Keratinocyte (primary cell): Measurements from ENCODE around the gene ERV3-1. TPM values are rescaled to one million over a fixed set of nuclear protein-coding genes. Genes with fewer than 3 reads are reported as not detected.
"Not testable (repeated sequence)": the region's sequence is repeated elsewhere in the genome, so short reads cannot be mapped to it uniquely, and the experiment has no call there.

Experiments
- DNase-seq: peaks from one replicate; pipeline ENCODE4 v3.0.0-alpha.2; 2011; ENCODE audit warnings: low read depth, missing footprints, low spot score
- FAIRE-seq: peaks from 2 replicates; lab custom pipeline; 2011; peaks lifted over from hg19 to GRCh38; lab: Jason Lieb, UNC
- H2AFZ ChIP-seq: 2 replicates; pipeline ENCODE4 v1.6.0; 2012; ENCODE audit warnings: low read length, control low read depth, inconsistent platforms; ENCODE audit not compliant: control insufficient read depth
- H3K27ac ChIP-seq: 2 replicates; pipeline ENCODE4 v1.5.1; 2011; ENCODE audit warnings: low read length; ENCODE audit not compliant: control insufficient read depth, insufficient read depth
- H3K27me3 ChIP-seq: 3 replicates; pipeline ENCODE4 v1.6.0; 2011; ENCODE audit warnings: low read length; ENCODE audit not compliant: control insufficient read depth, insufficient read depth; ENCODE audit errors: extremely low read depth
- H3K36me3 ChIP-seq, 2 experiments: 2 replicates in 1 of 2; 3 replicates in 1 of 2; pipeline ENCODE4 v1.5.1; 2011; ENCODE audit warnings: low read length in 2 of 2, mild to moderate bottlenecking in 1 of 2; ENCODE audit not compliant: control insufficient read depth in 2 of 2, insufficient read depth in 2 of 2; ENCODE audit errors: extremely low read depth in 1 of 2
- H3K4me1 ChIP-seq: 3 replicates; pipeline ENCODE4 v1.5.1; 2011; ENCODE audit warnings: low read length; ENCODE audit not compliant: control insufficient read depth, insufficient read depth; ENCODE audit errors: extremely low read depth
- H3K4me2 ChIP-seq: 3 replicates; pipeline ENCODE4 v1.6.0; 2011; ENCODE audit warnings: low read depth, low read length; ENCODE audit not compliant: control insufficient read depth, insufficient read depth; ENCODE audit errors: extremely low read depth
- H3K4me3 ChIP-seq, 3 experiments: fragments of 200-600 bp in 1 of 3; sonication (generic) in 1 of 3; 2 replicates in 2 of 3; 3 replicates in 1 of 3; pipeline ENCODE4 v1.5.1; 2011 to 2016; ENCODE audit warnings: low read length in 3 of 3, mild to moderate bottlenecking in 3 of 3, control low read depth in 2 of 3, inconsistent platforms in 1 of 3, low read depth in 1 of 3, mixed read lengths in 1 of 3, mixed run types in 1 of 3, moderate library complexity in 1 of 3; ENCODE audit not compliant: control insufficient read depth in 2 of 3, insufficient read depth in 2 of 3; ENCODE audit errors: extremely low read depth in 1 of 3
- H3K79me2 ChIP-seq: 2 replicates; pipeline ENCODE4 v1.6.0; 2012; ENCODE audit warnings: low read length; ENCODE audit not compliant: control insufficient read depth, insufficient read depth
- H3K9ac ChIP-seq: 3 replicates; pipeline ENCODE4 v1.6.0; 2011; ENCODE audit warnings: low read length; ENCODE audit not compliant: control insufficient read depth, insufficient read depth; ENCODE audit errors: extremely low read depth
- H3K9me1 ChIP-seq: 3 replicates; pipeline ENCODE4 v1.6.0; 2011; ENCODE audit warnings: low read length; ENCODE audit not compliant: control insufficient read depth, insufficient read depth; ENCODE audit errors: extremely low read depth
- H3K9me3 ChIP-seq: 2 replicates; pipeline ENCODE4 v1.5.1; 2012; ENCODE audit warnings: low read depth, low read length; ENCODE audit not compliant: control insufficient read depth
- H4K20me1 ChIP-seq: 3 replicates; pipeline ENCODE4 v1.6.0; 2011; ENCODE audit warnings: low read length; ENCODE audit not compliant: control insufficient read depth, insufficient read depth; ENCODE audit errors: extremely low read depth
- CTCF ChIP-seq, 3 experiments: IDR thresholded peaks in 1 of 3; conservative IDR thresholded peaks in 1 of 3; optimal IDR thresholded peaks in 1 of 3; 2 replicates in 2 of 3; 3 replicates in 1 of 3; pipeline versions ENCODE3 to v1.5.1; 2011; ENCODE audit warnings: low read length in 3 of 3, mild to moderate bottlenecking in 3 of 3, moderate library complexity in 2 of 3, control low read depth in 1 of 3, inconsistent platforms in 1 of 3; ENCODE audit not compliant: insufficient read depth in 2 of 3; ENCODE audit errors: extremely low read depth in 1 of 3
- EZH2 ChIP-seq: IDR thresholded peaks from one replicate; pipeline ENCODE4 v1.6.1; 2012; ENCODE audit warnings: inconsistent platforms, mild to moderate bottlenecking, low read length, moderate library complexity
- dilution Hi-C: fragments of 300-500 bp; cut with MboI; formaldehyde crosslinking; loops from one replicate; pipeline ENCODE4 v1.7.0; 2020; ENCODE audit warnings: low sequenced_read_pairs; ENCODE audit not compliant: extremely low pct_ligation_motif_present
- polyA plus RNA-seq, 5 experiments: library from polyadenylated mRNA; depleted of rRNA in 3 of 5; stranded (reverse) in 3 of 5; stranded (forward) in 1 of 5; unstranded in 1 of 5; fragments of >200 nt; gene quantifications; 1 replicate in 1 of 5; 2 replicates in 3 of 5; 3 replicates in 1 of 5; pipeline versions ENCODE4 v1.2.1 to v1.2.3, GENCODE V29; 2011 to 2012; ENCODE audit warnings: missing spikeins in 2 of 5, low read depth in 1 of 5, low replicate concordance in 1 of 5
- small RNA-seq, 3 experiments: library from RNA; depleted of rRNA; stranded (forward); fragments of <200 nt; gene quantifications; one replicate each; pipeline ENCODE3, GENCODE V24; 2012; ENCODE audit warnings: low read depth in 3 of 3, low replicate concordance in 1 of 3; ENCODE audit not compliant: insufficient read length in 3 of 3

ERV3-1 gene
- polyA plus RNA-seq, 1 donor (not counting 4 experiments of a cell fraction or from before 2014, with no cell fraction given): 3.1 TPM

GRCh38 chr7:64945503-64946175, 60.8 kb downstream of the ERV3-1 start:
- Histone ChIP-seq H3K4me3 (no peak overlapping the region), H3K9me3 (no peaks in the 10 kb centered on the region), H3K79me2 (no peaks in the 10 kb centered on the region), H2AFZ (no peak overlapping the region), H3K9me1 (no peaks in the 10 kb centered on the region), H4K20me1 (no peaks in the 10 kb centered on the region), H3K27me3 (peaks cover 31% of the 10 kb centered on the region), H3K4me2 (no peak overlapping the region), H3K27ac (no peak overlapping the region), H3K9ac (no peak overlapping the region), H3K4me1 (no peaks in the 10 kb centered on the region), H3K36me3 (no peaks in the 10 kb centered on the region)
- DNase-seq (no peak), FAIRE-seq (no peak)
- TF ChIP-seq EZH2: no peak
- no peak for TF ChIP-seq CTCF (optimal IDR thresholded peaks at IDR 0.05 in 1 of 3, IDR thresholded peaks at IDR 0.05 in 1 of 3, conservative IDR thresholded peaks at IDR 0.05 in 1 of 3; ENCODE audit: extremely low read depth in 1 of 3, insufficient read depth in 2 of 3, low read length in 3 of 3)
- dilution Hi-C loops: no loop called here

GRCh38 chr7:64944667-64945502, 61.6 kb downstream of the ERV3-1 start:
- H4K20me1 ChIP-seq, DNase-seq, H3K27ac ChIP-seq, H3K4me3 ChIP-seq, H3K9ac ChIP-seq, H3K9me3 ChIP-seq, dilution Hi-C loops, H3K79me2 ChIP-seq, H2AFZ ChIP-seq, H3K4me1 ChIP-seq, H3K4me2 ChIP-seq, H3K9me1 ChIP-seq, H3K36me3 ChIP-seq, FAIRE-seq: not testable (repeated sequence)
- H3K27me3 ChIP-seq: peaks cover 31% of the 10 kb centered on the region

Small RNA genes lying within 50 kb of the gene (small RNA-seq; reads per million reads assigned to genes)
- 0 reads per million in 3 experiments for gene RNU6-1229P

Other genes with a start within 250 kb of the ERV3-1 start
- 2.9 to 6.3 TPM (median 5.2 TPM) in 3 replicates for gene ZNF138, start 212.3 kb downstream of the ERV3-1 start, polyA plus RNA-seq
- 3.1 to 4.7 TPM (median 4.3 TPM) in 3 replicates for gene ZNF273, start 103.4 kb downstream of the ERV3-1 start, polyA plus RNA-seq
- 0.44 to 2.3 TPM (median 1.8 TPM) in 3 replicates for gene ZNF117, start 15.7 kb downstream of the ERV3-1 start, polyA plus RNA-seq